H1 (cell line): ENCODE measurements around the gene OSCP1. TPM values are rescaled to one million over a fixed set of nuclear protein-coding genes. Genes with fewer than 3 reads are reported as not detected.

Experiments used
- BRCA1 ChIP-seq: IDR thresholded peaks from 2 replicates; pipeline ENCODE4 v1.6.1; 2012; ENCODE audit warnings: low read depth, low read length, improper control_type of control experiment
- CBX5 ChIP-seq: fragments of 300-800, 300-1000 bp; sonication (generic); IDR thresholded peaks from 2 replicates; pipeline ENCODE4 v1.7.1; 2016; ENCODE audit warnings: antibody characterized with exemption, low read length, low read depth
- POLR2AphosphoS5 ChIP-seq: IDR thresholded peaks from 2 replicates; pipeline ENCODE4 v1.6.1; 2011; ENCODE audit warnings: low read depth, low read length
- POU5F1 ChIP-seq: IDR thresholded peaks from 2 replicates; pipeline ENCODE4 v1.6.1; 2011; ENCODE audit warnings: low read depth, mild to moderate bottlenecking, low read length, moderate library complexity
- RNF2 ChIP-seq: fragments of 200-900, 300-1000 bp; sonication (generic); IDR thresholded peaks from 2 replicates; pipeline ENCODE4 v1.7.1; 2016; ENCODE audit warnings: borderline replicate concordance, low read depth, mild to moderate bottlenecking, antibody characterized with exemption, low read length; ENCODE audit not compliant: poor library complexity, severe bottlenecking; ENCODE audit errors: missing control alignments
- SIN3A ChIP-seq, 2 experiments: IDR thresholded peaks in 1 of 2; conservative IDR thresholded peaks in 1 of 2; 2 replicates each; pipeline ENCODE4 v1.6.1; 2011 to 2012; ENCODE audit warnings: low read length in 2 of 2, improper control_type of control experiment in 1 of 2, low read depth in 1 of 2, mild to moderate bottlenecking in 1 of 2
- polyA plus RNA-seq, 7 experiments: library from polyadenylated mRNA; depleted of rRNA in 3 of 7; stranded (reverse) in 5 of 7; unstranded in 2 of 7; fragments of >200 nt in 5 of 7; fragments of 200-250 nt in 2 of 7; gene quantifications; 1 replicate in 5 of 7; 2 replicates in 1 of 7; 4 replicates in 1 of 7; pipeline versions ENCODE4 v1.2.1 to v1.2.3, GENCODE V29; 2011 to 2013; ENCODE audit warnings: missing spikeins in 2 of 7, mixed read lengths in 2 of 7
- total RNA-seq: library from RNA; stranded (reverse); fragmentation: NEBNext Ultra II Directional; extraction: Animal tissue kit (Norgen Biotek cat#: 25700); gene quantifications from 2 replicates; pipeline ENCODE4 v1.2.1, GENCODE V29; 2021

OSCP1 gene
- total and polyA plus RNA-seq, 2 of the 8 experiments (the other 6 are each of a cell fraction or from before 2014, with no cell fraction given): 1.8 to 3.3 TPM

GRCh38 chr1:36389261-36389660, 61.0 kb downstream of the OSCP1 start (continued):
- TF ChIP-seq SIN3A (conservative IDR thresholded peaks at IDR 0.05 in 1 of 2, IDR thresholded peaks at IDR 0.05 in 1 of 2; ENCODE audit: low read depth in 1 of 2, low read length in 2 of 2) (no peak), POLR2AphosphoS5 (no peak), POU5F1 (no peak), RNF2 (no peak), BRCA1 (no peak), CBX5 (no peak)
